ENCODE data around the gene TPRG1.

DNA sequence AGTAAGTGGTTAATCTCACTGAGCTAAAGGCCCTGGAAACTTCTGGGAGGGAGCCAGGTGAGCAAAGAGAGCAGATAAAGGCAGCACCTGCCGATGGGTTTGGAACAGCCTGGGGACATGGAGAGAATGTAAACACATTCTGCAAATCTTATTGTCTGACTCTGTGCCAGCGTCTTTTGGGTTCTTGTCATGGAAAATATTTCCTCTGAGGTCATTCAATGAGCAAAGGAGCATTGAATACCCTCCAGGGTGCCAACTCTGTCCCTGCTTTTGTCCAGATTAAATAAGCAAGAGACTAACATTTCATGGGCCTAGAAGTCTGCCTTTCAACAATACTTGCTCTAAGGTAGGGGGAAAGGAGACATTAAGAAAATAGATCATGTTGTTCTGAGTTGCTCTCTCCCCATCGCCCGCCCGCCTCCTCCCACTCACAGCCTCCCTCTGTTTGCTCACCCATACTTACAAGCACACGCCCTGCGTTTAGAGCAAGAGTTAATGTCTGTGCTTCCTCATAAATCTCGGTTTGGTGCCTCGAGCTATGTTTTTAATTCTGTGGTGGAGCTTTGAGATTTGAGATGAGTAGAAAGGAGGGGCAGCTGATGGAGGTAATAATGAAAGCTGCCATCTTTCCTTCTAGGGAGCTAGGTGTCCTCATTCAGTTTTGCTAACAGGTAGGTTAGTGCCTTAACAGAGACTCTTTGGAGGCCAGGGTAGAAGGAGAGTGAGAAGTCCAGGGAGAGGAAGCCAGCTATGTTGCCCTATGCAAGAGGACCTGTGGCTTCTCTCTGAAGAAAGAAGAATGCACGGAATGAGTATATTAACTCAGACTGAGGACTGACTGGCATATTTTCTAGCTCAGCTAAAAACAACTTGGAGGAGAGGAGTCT is 132.9 kb downstream of the TPRG1 start:
- TF ChIP-seq GATA2 (IDR thresholded peaks at IDR 0.05; ENCODE audit: low read depth, low read length) (no peak), GATA3 (IDR thresholded peaks at IDR 0.05; ENCODE audit: low read depth, low read length) (no peak)

Data from SH-SY5Y (cell line).